CD4-positive, alpha-beta T cell treated with Interleukin-21 for 1 hour (primary cell): Measurements from ENCODE around the gene FAM167B.

Experiments
- DNase-seq: peaks from one replicate; pipeline ENCODE4 v3.0.0-alpha.2; 2020

FAM167B gene

DNA sequence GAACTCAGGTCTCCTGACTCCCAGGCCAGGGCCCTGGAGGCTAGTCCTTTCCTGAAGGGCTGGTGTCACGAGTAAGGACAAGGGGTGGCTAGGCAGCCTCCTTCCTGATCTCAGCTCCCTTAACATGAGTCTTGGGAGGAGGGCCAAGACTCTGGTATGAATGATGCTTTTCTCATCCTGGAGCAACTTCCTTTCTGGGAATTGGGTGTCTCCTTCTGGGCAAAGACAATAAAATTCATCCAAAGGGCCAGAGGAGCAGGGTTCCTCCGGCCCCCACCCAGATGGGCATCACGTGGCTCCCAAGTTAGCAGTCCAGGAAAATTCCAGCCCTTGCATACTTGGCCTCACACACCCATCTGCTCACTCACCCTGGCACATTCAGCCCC lies at the start of gene FAM167B:
FAM167B (plus strand) TSS at position 335 of the 386 bp plus-strand sequence. CDS start 200 bp downstream, outside the sequence.
- DNase-seq = no peak

GRCh38 chr1:32197837-32198236 lies 49.2 kb upstream of the FAM167B start:
- DNase-seq = no peak

DNA sequence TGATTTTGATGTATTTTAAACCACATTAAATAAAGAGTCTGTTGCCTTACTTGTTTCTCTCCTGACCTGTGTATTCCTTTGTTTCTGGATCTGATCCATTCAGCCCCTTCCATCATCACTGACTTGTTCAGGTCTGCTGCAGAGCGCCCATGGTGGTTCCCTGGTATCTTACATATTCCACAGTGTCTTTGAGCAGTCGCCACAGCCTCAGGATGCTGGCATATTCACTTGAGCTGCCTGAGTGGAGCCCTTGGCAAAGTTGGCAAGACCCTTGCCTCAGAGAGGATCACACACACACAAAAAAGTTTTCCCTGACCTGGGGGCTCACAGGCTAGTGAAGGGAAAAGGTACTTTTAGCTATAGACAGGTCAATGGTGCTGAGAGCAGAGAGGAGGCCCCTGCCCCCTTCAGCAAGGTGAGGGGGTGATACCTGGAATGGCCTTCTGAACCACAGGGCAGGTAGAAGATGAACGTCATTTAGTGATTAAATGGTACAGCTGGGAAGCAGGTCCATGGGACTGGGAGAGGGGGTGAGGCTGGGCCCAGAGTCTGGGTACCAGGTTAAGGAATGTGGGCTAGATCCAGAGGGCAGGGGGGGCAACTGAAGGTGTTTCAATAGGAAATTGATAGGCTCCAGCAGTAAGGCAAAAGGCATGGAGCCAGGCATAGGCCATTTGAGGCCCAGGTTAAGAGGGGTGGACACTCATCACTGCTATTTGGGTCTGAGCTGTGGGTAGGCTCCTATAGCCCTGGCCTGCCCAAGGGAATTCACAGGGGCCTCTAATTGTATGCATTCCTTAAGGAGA lies 48.6 kb upstream of the FAM167B start:
- no peak for DNase-seq

- DNase-seq = no peak
Observed at GRCh38 chr1:32199043-32199716, 47.8 kb upstream of the FAM167B start.

DNA sequence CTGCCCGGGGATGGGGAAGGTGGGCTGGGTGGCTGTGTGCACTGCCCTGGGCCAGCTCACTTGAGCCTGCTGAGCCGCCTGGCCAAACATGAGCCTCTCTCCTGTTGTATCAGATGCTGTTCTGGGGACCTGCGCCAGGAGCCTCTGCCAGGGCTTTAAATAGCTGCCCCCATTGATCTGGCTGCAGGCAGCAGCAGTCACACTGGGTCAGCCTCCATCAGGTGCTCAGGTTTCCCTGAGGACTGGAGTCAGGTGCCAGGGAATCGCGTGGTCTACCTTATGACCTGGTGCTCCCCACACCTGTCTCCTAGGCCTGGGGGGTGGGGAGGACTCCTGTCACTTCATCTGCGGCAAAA lies 47.3 kb upstream of the FAM167B start:
- DNase-seq = no peak

GRCh38 chr1:32200226-32201010 lies 46.6 kb upstream of the FAM167B start, which contains the start of gene CCDC28B:
CCDC28B (plus strand) TSS chr1:32200595; CDS start chr1:32201936, 1,341 bp downstream.
- peak; percentile 64 for DNase-seq

GRCh38 chr1:32201011-32201855 lies 45.8 kb upstream of the FAM167B start:
- peak; percentile 85 for DNase-seq

DNA sequence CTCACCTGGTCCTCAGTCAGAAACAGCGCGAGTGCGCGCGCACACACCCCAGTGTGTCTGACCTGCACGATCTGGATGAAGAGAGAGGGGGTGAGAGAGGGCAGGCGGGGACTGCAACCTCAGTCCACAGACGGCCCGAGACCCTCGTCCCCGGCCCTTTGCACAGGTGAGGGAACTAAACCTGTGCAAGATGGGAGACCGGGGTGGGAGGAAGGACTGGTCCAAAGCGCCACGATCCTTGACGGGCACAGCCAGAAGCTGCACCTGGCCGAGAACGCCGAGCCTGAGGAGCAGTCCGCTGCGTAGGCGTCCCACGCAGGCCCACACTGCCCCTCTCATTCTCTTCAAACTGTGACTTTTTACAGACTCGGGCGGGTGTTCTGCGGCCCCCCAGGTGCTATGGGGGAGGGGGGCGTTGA lies 42.1 kb upstream of the FAM167B start:
- DNase-seq = no peak

- DNase-seq = peak; percentile 90
Observed at GRCh38 chr1:32205401-32206370, 41.3 kb upstream of the FAM167B start, which contains the start of gene IQCC. IQCC (plus strand) TSS chr1:32205671; CDS start chr1:32205682, 11 bp downstream.

DNA sequence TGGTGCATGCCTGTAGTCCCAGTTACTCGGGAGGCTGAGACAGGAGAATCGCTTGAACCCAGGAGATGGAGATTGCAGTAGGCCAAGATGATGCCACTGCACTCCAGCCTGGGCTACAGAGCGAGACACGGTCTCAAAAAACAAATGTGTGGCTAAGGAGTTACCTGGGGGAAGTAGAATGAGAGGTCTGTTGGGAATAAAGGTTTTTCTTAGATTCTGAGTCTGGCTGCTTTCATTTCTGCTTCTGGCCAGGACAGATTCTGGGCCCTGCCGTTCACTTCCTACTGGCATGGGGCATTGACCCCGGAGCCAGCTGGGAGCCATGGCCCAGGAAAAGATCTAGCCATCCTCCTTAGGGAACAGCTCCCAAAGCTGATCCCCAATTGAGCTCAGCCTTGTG lies 38.6 kb upstream of the FAM167B start:
- no peak for DNase-seq

- peak; percentile 32 for DNase-seq
Observed at GRCh38 chr1:32208891-32209328, 38.1 kb upstream of the FAM167B start, which contains the start of gene DCDC2B. DCDC2B (plus strand) TSS chr1:32209089; CDS start chr1:32209094, 5 bp downstream.

DNA sequence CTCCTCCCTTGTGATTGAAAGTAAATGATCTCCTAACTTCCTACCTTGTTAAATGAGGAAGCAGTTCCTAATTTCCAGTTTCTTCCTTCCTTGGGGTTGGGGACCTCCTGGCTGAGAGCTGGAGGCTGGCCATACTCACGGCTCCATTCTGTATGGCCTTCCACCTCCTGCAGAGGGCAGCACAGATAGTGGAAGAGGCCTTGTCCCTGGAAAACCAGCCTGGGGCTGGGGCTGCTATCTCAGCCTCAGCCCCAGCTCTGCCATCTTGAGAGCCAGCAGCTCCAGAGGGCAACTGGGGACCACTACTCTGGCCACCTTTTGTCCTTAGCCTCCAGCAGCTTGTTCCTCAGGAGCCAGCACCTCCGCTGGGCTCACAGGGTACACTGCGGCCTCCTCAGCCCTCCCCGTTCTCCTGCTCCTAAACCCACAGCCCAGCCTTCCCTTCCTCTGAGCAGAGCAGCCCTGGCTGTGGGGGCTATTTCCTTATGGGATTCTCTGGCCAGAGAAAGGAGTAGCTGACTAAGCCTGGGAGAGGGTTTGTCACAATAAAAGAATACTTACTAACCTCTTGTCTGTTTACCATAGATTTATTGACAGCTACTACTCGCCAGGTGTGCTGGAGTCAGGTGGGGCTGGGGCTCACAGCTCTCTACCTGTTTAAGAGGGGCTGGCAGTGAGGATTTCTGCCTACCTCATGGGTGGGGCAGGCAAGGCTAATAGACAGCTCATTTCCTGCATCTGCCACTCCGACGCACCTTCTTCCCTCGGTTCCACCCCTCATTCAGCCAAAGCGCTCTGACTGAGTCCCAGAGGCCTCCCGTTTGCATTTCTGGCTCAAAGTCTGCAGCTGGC lies 31.2 kb upstream of the FAM167B start:
- peak; percentile 70 for DNase-seq

- no peak for DNase-seq
Observed at GRCh38 chr1:32216566-32216965, 30.5 kb upstream of the FAM167B start.

GRCh38 chr1:32219022-32219421 lies 28.0 kb upstream of the FAM167B start:
- DNase-seq = no peak

- no peak for DNase-seq
Observed at GRCh38 chr1:32220746-32221580, 26.1 kb upstream of the FAM167B start.

- DNase-seq = no peak
Observed at GRCh38 chr1:32221581-32221979, 25.4 kb upstream of the FAM167B start.

DNA sequence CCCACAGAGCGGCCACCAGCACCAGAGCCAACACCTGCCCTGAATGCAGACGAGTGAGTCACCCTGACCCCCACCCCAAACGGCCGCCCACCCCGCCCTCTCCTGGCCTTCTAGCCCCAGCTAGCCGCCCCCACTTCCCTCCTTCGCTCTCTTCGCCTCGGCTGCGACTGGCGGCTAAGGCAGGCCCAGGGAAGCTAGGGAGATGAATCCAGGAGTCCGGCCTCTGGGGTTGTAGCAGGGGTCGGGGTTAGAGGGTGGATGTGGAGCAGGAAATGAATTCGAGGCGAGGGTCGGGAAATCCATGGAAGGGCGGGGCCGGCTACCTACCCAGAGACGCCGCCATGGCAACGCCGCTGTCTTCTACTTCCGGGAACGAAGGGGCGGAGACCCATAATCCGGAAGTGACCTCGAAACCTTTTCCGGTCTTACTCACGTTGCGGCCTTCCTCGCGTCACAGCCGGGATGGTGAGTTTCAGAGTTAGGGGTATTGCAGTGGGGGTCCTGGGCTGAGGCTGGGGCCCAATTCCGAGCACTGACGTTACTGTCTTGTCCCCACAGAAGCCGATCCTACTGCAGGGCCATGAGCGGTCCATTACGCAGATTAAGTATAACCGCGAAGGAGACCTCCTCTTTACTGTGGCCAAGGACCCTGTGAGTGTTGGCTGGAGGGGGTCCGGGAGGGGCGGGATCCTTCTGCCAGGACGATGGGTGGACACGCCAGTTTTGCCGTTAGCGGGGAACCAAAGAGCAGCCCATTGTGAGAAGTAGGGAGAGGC lies 24.9 kb upstream of the FAM167B start, which contains the start of the genes EIF3I and TMEM234:
EIF3I (plus strand) TSS at position 428 of the 776 bp plus-strand sequence; CDS start at position 463, 35 bp downstream.
TMEM234 (minus strand) TSS at position 374 of the 776 bp plus-strand sequence; CDS start at position 343, 31 bp downstream.
- peak; percentile 95 for DNase-seq

DNA sequence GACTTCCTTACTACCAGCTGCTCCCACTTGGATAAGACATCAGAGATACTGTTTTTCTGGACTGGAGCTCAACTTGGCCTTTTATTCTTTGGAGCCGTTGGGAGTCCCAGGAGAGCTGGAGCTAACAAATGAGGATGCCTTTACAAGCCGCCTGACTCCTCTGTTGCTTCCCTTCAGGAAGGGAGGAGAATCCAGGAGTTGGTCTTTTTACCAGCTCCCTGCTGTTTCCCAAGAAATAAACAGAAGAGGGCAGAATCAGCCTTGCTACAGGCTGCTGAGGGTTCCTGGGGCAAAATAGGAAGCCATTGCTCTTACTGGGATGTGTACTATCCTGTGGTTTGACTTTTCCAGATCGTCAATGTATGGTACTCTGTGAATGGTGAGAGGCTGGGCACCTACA lies 23.3 kb upstream of the FAM167B start:
- DNase-seq = no peak
